Left kidney (tissue), 2 donors: ENCODE data around the gene EVPLL. TPM values are rescaled to one million over a fixed set of nuclear protein-coding genes. Genes with fewer than 3 reads are reported as not detected.
"Not testable (repeated sequence)": the region's sequence is repeated elsewhere in the genome, so short reads cannot be mapped to it uniquely, and the experiment has no call there.

ENCODE experiments used
- DNase-seq: peaks from one replicate; pipeline ENCODE4 v3.0.0-alpha.2; 2013
- polyA plus RNA-seq: library from polyadenylated mRNA; unstranded; fragments of 120-200 nt; gene quantifications from one replicate; pipeline ENCODE4 v1.2.1, GENCODE V29; 2013; ENCODE audit not compliant: insufficient read length

EVPLL gene
- polyA plus RNA-seq, 1 donor = 0.23 TPM

DNA sequence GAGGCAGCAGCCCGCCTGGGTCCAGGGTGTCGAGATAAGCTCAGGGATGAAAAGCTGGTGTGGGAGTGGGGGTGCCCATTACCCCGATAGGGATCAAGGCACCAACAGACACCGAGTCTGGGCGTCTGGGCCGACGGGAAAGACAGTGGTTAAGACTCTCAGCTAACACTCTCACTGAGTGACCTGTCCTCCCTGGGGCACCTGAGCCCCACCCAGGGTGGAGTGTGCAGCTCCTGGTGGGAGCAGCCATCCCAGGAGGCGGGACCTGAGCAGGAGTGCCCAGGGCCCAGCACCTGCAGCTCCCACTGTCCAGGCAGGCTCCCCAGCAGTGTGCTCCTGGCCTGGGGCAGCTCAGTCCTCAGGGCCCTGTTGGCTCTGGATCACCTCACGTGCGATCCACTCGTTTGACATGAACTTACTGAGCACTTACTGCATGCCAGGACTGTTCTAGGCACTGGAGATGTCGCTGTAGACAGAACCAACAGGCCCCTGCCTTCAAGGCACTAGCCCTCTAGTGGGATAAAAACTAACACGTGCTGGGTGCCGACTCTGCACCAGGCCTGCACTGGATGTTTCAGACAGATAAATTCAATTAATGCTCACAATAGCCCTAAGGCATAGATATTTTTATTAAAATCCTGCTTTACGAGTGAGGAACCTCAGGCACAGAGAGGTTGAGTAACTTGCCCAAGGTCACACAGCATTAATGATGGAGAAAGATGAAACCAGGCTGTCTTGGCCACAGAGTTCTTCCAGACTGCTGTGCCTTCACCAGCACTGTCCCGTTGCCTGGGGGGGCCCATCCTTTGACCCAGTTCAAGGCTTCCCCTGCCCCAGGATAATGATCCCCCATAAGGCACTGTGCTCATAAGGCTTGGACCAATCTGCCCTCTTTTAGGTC lies 1.9 kb downstream of the EVPLL start:
- DNase-seq = no peak

DNA sequence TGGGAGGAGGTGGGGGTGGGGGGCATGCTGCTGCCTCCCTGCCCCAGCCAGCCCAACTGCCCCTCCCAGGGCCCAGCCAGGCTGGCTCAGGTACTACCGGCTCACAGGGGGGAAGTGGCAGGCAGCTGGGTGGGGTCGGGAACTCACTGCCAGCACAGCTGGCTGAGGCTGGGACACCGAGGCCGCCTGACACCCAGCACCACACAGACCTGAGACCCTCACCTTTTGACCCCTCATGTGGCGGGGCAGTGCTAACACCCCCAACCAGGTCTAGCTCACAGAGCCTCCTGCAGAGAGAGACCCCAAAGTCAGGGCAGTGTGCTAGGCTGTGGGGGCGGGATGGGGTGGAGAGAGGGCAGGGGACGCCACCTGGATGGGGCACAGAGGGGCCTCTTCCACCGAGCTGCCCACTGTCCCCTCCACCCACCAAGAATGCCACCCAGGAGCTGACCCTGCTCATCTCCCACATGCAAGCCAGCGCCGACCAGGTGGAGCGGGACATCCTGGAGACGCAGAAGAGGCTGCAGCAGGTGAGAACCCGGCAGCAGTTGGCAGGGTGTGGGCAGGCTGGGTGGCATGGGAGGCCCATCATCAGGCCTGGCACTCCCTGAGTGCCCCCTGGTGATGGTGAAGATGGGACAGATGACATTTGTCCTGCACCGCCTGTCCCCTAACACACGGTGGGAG lies 3.0 kb downstream of the EVPLL start:
- DNase-seq = no peak

DNA sequence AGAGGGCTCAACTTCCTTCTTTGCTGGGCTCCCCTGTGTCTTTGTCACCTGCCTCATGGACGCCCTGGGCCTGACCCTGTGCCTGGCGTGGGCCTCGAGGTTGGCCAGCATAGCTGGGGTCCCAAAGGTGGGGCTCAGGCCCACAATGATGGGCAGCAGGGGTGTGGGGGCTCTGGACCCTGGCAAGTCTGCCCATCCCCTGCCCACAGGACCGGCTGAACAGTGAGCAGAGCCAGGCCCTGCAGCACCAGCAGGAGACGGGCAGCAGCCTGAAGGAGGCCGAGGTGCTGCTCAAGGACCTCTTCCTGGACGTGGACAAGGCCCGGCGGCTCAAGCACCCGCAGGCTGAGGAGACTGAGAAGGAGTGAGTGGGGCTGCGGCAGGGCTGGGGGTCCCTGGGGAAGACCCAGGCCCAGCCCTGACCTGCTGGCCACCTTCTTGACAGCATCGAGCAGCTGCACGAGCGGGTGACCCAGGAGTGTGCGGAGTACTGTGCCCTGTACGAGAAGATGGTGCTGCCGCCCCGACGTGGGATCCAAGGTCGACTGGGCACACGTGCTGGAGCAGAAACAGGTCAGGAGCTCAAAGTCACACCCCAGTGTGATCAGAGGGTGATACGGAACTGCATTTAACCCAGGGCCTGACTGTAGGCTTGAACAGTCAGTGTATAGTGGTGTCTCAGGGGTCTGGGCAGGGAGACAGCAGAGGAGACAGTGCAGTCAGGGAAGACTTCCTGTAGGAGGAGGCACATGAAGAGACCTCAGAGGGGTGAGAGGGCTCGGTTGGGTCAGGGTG lies 3.8 kb downstream of the EVPLL start:
- no peak for DNase-seq

DNA sequence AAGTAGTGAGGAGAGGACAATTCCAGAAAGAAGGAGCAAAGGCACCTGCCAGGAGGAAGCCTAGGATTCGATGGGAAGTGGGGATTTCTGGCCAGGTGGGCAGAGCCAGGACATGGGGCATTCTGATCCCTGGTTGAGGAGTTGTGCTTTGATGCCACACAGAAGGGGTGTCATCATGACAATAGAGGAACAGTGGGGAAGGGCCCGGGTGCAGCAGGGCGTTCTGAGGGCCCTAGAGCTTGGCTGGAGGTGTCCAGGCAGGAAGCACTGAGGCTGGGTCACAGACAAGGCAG lies 4.3 kb downstream of the EVPLL start:
- DNase-seq = no peak

DNA sequence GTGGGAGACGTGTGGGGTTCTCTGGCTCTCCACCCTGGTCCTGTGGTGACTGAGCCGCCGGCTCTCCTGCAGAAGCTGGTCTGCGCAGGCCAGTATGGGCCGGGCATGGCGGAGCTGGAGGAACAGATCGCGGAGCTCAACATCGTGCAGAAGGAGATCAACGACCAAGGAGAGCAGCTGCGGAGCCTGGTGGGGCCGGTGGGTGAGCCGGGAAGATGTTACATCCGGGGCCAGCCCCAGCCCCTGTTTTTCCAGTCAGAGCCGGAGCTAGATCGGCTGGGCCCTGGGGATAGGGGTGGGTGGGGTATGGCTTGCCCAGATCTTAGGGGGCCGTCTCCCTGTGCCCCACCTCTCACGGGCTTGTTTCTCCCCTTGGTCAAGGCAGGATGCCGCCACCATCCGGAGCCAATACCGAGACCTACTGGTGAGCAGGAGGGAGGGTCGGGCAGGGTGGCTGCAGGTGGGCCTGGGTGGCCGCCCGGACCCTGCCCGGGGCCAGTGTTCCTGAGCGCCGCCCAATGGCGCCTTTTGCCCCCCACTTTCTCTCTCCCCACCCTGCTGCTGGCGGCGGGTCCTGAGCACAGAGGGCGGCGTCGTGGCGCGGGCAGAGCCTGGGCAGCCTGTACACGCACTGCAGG lies 5.0 kb downstream of the EVPLL start:
- DNase-seq = no peak

DNA sequence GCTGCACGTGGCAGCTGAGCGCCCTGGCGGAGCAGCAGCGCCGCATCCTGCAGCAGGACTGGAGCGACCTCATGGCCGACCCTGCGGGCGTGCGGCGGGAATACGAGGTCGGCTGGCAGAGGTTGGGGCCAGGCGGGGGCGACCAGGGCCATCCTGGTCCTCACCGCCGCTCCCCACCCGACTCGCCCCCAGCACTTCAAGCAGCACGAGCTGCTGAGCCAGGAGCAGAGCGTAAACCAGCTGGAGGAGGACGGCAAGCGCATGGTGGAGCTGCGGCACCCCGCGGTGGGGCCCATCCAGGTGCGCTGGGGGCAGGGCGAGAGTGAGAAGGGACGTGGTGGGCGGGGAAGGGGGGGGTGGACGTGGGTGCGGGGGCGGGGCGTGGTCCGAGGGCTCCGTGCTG lies 5.5 kb downstream of the EVPLL start:
- not testable (repeated sequence) for DNase-seq

DNA sequence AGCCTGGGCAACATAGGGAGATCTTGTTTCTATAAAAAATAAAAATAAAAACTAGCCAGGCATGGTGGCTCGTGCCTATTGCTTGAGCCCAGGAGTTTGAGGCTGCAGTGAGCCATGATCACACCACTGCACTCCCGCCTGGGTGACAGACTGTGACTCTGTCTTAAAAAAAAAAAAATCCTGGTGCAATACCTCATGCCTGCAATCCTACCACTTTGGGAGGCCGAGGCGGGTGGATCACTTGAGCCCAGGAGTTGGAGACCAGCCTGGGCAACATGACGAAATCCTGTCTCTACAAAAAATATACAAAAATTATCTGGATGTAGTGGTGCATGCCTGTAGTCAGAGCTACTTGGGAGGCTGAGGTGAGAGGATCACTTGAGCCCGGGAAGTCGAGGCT lies 6.7 kb downstream of the EVPLL start:
- DNase-seq = not testable (repeated sequence)

DNA sequence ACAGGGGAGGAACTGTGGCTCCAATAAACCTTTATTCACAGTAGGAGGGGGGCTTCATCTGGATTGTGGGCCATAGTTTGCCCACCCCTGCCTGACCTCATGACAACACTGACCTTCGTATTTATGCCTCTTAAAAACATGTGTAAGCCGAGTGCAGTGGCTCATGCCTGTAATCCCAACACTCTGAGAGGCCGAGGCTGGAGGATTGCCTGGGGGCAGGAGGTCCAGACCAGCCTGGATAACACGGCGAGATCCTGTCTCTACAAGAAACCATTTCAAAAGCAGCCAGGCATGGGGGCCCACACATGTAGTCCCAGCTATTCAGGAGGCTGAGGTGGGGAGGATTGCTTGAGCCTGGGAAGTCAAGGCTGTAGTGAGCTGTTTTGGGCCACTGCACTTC lies 10.0 kb downstream of the EVPLL start:
- not testable (repeated sequence) for DNase-seq

DNA sequence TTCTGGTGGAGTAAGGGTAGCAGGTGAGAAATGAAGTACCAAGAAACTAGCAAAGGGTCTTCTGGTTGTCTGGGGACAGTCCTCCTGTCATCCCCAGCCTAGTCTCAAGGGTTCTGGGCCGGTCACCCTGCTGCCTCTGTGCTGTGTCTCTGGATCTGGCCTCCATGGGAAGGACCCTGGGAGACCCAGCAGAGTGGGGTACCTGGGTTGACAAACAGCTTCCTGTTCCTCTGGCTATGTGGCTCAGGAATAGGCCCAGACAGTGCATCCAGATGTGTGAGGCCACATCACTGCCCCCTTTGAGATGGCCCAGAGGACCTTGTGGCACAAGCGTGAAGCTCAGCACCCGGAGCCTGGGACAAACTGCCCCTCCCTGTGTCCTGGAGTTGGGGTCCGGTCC lies 10.7 kb downstream of the EVPLL start:
- DNase-seq = not testable (repeated sequence)

DNA sequence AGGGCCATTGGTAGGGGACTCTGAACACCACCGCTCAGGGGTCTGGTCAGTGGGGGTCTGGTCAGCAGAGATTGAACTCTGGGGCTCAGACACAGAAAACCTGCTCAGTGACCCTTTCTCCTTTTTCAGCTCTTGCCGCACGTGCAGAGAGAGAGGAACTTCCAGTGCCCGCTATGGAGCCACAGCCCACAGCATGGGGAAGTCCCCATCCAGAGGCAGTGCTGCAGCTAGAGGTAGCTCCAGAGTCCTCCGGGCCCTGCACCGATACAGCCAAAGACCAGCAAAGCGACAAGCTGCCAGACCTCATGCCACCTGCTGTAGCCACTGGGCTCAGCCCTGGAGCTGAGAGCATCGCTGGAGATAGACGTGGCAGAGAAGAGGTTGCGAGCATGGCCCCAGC lies 11.2 kb downstream of the EVPLL start:
- DNase-seq = not testable (repeated sequence)

DNA sequence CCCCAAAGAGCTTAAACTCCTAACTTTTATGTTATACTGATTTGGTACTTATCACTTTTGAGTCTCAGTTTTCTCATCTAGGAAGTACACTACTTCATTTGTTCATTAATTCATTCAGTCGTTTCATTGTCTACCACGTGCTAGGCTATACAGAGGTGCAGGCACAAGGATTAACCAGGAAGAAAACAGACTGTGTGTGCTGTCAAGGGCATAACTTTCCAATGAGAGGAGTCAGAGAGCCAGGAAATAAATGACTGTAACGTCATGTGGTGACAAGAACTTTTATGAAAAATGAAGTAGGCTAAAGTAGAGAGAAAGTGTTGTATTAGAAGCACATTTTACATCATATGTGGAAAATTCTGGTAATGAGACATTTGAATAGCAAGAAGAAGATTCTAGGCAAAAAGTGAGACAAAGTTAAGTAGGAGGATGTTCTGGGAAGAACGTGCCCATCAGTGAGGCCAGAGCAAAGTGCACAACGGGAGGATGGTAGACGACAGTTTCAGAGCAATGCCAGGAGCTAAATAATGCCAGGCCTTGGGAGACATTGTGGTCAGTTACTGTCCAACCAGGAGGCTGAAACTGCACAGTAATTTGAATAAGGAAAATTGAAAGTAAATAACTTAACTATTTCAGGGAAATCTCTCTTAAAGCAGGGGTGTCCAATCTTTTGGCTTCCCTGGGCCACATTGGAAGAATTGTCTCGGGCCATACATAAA lies 24.5 kb downstream of the EVPLL start:
- DNase-seq = not testable (repeated sequence)

DNA sequence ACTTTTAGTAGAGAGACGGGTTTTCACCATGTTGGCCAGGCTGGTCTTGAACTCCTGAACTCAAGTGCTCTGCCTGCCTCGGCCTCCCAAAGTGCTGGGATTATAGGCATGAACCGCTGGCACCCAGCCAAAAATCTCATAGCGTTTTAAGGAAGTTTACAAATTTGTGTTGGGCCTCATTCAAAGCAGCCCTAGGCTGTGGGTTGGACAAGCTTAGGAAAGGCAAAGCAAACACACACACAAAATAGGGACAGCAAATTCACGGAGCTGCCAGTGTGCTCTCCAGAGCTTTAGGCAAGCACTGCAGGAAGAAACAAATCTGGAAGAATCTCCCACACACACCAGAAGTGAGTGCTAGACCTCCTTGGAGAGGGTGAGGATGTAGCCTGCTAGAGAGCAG lies 25.6 kb downstream of the EVPLL start:
- DNase-seq = not testable (repeated sequence)

DNA sequence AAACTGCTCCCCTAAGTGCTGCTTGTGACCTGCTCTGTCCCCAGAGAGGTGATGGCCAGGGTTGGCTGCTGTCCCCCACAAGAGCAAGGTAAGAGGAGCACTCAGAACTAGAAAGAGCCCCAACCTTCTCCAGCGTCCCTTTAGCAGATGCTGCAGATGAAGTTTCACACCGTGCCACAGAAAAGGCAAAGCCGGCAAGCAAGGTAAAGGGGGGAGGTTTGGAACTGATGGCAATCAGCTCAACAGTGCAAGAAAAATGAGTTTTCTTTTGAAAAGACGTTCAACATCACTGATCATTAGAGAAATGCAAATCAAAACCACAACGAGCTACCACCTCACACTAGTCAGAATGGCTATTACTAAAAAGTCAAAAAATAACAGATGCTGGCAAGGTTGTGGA lies 26.0 kb downstream of the EVPLL start:
- not testable (repeated sequence) for DNase-seq

DNA sequence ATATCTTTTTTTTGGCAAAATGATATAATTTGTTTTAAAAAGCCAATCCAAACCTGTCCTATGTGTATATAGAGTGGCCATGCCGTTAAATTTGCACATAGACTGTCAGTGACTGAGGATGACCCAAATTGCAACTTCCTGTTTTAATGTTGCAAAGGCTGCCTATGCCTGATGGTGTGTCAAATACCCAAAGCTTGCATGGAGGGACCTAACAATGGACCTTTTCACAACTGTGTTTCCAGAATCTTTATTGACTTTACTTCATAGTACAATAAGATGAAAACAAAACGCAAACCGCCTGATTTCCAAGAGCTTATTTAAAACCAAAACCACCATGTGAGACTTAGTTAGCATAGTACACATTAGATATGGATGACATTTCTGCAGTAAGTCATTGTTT lies 31.3 kb downstream of the EVPLL start:
- not testable (repeated sequence) for DNase-seq

DNA sequence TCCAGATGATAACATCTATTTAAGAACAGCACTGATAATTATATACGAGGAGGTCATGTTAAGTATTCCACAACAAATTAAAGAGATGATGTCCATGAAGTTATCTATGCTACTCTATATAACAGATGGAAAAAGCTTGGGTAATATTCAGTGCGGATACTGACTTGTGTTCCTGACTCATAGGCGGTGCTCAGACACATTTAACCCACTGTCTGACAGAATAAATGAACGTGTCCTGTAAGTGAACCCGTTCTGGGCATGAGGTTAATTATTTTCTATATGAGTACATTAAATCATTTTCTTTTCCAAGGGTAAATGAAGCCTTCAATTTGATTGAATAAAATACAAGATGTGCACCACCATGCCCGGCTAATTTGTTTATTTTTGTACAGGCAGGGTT lies 31.7 kb downstream of the EVPLL start:
- DNase-seq = not testable (repeated sequence)

DNA sequence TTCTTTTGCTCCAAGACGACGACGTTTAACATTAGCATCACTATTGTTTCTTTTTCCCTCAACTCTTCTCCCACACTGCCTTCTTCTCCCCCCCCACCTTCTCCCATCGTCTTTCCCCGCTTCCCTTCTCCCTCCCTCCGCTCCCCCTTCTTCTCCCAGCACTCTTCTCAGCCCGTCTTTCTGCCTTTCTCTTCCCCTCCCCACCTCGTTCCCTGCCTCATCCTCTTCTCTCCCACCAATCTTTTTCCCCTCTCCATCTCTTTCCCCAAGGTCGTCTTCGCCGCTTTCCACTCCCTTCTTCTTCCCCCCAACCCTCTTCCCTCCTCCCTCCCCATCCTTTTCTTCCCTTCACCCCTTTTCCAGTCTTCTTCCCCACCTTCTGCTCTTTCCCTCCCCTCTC lies 33.2 kb downstream of the EVPLL start:
- peak; percentile 21 for DNase-seq

DNA sequence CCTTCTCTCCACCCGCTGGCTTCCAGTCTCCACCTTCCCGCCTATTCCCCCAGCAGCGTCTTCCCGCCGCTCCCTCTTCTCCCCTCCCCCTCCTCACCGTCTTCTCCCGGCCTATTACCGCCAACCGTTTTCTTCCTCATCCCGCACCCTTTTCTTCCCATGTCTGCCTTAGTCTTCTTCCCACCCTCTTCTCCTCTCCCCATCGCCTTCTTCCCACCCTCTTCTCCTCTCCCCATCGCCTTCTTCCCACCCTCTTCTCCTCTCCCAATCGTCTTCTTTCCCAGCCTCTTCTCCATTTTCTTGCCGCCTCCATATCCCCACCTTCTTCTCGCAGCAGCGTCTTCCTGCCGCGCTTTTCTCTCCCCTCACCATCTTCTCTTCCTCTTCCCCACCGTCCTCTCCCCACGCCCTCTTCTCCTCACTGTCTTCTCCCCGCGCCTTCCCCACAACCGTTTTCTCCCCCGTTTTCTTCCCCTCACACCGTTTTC lies 33.8 kb downstream of the EVPLL start:
- peak; percentile 30 for DNase-seq

DNA sequence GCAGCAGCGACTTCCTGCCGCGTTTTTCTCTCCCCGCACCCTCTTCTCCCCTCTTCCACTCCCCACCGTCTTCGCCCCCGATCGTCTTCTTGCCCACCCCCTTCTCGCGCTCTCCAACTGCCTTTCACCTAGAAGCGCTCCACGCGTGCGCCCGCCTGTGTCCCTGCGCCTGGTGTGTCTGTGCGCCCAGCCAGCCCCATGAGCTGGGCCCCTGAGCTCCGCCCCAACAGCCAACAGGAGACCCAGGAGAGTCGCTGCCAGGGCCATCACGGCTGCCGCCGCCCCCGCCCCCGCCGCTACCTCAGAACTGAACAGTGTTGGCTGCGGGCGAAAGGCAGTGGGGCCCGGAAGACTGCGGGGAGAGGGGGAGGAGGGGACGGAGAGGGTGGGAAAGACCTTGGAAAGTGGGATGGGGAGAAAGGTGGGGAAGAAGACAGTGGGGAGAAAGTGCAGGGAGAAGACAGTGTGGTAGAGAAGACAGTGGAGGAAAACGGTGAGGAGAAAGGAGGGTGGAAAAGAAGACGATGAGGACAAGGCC lies 34.5 kb downstream of the EVPLL start:
- DNase-seq = not testable (repeated sequence)

DNA sequence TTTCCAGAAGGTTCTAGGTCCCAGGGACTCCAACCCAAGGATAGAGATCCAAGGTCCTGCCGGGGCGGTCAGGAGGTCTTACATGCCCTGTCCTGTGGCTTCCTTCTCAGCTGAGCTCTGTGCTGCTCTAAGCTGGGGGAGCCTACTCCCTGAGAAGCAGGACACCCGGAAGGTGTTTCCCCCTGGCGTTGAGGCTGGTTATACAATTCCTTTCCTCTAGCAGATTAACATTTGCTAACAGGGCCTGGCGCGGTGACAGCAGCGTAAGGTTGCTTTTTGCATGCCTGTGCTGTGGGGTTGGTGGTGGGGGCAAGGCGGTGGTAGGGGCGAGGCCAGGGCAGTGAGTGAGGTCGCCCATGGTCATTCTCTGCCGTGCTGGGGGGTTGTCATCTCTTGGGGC lies 43.9 kb downstream of the EVPLL start:
- not testable (repeated sequence) for DNase-seq

DNA sequence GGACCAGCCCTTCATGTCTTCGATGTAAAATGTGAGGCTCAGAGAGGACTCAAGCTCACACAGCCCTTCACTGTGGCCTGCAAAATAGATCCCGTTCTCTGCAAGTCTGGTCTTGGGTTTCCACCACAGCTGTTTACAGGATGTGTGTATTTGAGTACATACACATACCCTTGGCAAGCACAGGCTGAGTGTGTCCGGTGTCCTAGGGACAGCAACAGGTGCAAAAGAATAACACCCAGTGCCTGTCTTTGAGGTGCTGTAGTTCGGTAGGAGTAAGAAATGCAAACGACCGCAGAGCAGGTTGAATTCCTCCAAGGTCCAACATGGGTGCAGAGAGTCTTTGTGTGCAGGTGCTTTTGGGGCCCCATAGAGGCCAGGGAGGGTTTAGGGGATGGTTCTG lies 44.9 kb downstream of the EVPLL start:
- not testable (repeated sequence) for DNase-seq

DNA sequence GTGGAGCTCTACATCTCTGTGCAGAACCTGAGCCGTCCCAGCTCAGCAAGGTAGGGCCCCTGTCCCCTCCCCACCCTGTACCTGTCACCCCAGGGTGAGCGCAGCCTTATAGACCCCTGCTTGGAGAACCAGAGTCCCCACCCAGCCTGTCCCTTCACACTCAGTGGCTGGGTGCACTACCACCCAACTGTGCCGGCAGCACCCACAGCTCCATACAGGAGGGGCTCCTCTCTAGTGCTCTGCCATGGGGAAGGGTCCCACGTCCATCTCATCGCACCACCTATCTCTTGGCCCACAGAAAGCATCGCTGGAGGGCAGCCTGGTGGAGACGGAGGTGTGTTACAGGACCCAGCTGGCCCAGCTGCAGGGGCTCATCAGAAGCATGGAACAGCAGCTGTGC lies 45.4 kb downstream of the EVPLL start:
- not testable (repeated sequence) for DNase-seq
